Measurements from ENCODE around the gene FBXO45. TPM values are rescaled to one million over a fixed set of nuclear protein-coding genes. Genes with fewer than 3 reads are reported as not detected.

FBXO45 gene
- total RNA-seq (2022; extraction: Qiagen RNA extraction; ENCODE audit: low read depth): 6.8 to 8.2 TPM (median 7.2 TPM) in 5 replicates

GRCh38 chr3:196568246-196569002 is at the start of gene FBXO45, which contains the start of gene WDR53:
Gene FBXO45, plus strand, starts transcription at chr3:196568660. Its CDS starts 325 bp downstream, at chr3:196568985.
Gene WDR53, minus strand, starts transcription at chr3:196568554. Its CDS starts 7,079 bp downstream, at chr3:196561475.

Other genes starting within 250 kb of the FBXO45 start
- 8.5 to 12.0 TPM (median 10.8 TPM) in 5 replicates for gene TM4SF19, start 230.3 kb upstream of the FBXO45 start, total RNA-seq (2022; extraction: Qiagen RNA extraction; ENCODE audit: low read depth)
- gene UBXN7, start 136.2 kb upstream of the FBXO45 start, total RNA-seq (2022; extraction: Qiagen RNA extraction; ENCODE audit: low read depth): 5.7 to 10.1 TPM (median 9.1 TPM) in 5 replicates
- gene RNF168, start 64.9 kb upstream of the FBXO45 start, total RNA-seq (2022; extraction: Qiagen RNA extraction; ENCODE audit: low read depth): 4.2 to 5.6 TPM (median 4.5 TPM) in 5 replicates
- not detected in 5 replicates for gene SMCO1, start 53.3 kb upstream of the FBXO45 start, total RNA-seq (2022; extraction: Qiagen RNA extraction; ENCODE audit: low read depth)
- 8.8 to 11.4 TPM (median 10.4 TPM) in 5 replicates for gene WDR53, start 106 bp upstream of the FBXO45 start, total RNA-seq (2022; extraction: Qiagen RNA extraction; ENCODE audit: low read depth)
- gene NRROS, start 71.0 kb downstream of the FBXO45 start, total RNA-seq (2022; extraction: Qiagen RNA extraction; ENCODE audit: low read depth): not detected in 5 replicates
- 3.1 to 3.6 TPM (median 3.4 TPM) in 5 replicates for gene CEP19, start 143.6 kb downstream of the FBXO45 start, total RNA-seq (2022; extraction: Qiagen RNA extraction; ENCODE audit: low read depth)
- gene PIGX, start 143.7 kb downstream of the FBXO45 start, total RNA-seq (2022; extraction: Qiagen RNA extraction; ENCODE audit: low read depth): 26.9 to 32.4 TPM (median 29.9 TPM) in 5 replicates
- 32.8 to 55.4 TPM (median 38.1 TPM) in 5 replicates for gene PAK2, start 171.2 kb downstream of the FBXO45 start, total RNA-seq (2022; extraction: Qiagen RNA extraction; ENCODE audit: low read depth)